GM23248 (cell line): ENCODE results near the gene SIRT7. TPM values are rescaled to one million over a fixed set of nuclear protein-coding genes. Genes with fewer than 3 reads are reported as not detected.

ENCODE experiments used
- DNase-seq: peaks from one replicate; pipeline ENCODE4 v3.0.0-alpha.2; 2015
- H2AFZ ChIP-seq: fragments of 200-600 bp; sonication (generic); 2 replicates; pipeline ENCODE4 v1.6.1; 2016; ENCODE audit warnings: antibody characterized with exemption
- H3F3A ChIP-seq: fragments of 200-600 bp; sonication (generic); 2 replicates; pipeline ENCODE4 v1.6.1; 2016; ENCODE audit warnings: mild to moderate bottlenecking, antibody characterized with exemption, mixed run types; ENCODE audit not compliant: insufficient read depth
- H3K27ac ChIP-seq: fragments of 200-600 bp; sonication (generic); 2 replicates; pipeline ENCODE4 v1.5.1; 2016; ENCODE audit warnings: mild to moderate bottlenecking
- H3K27me3 ChIP-seq: fragments of 200-600 bp; sonication (generic); replicated peaks from 2 replicates; pipeline ENCODE4 v1.6.1; 2016; ENCODE audit warnings: mild to moderate bottlenecking; ENCODE audit not compliant: insufficient read depth
- H3K36me3 ChIP-seq: fragments of 200-600 bp; sonication (generic); 2 replicates; pipeline ENCODE4 v1.6.1; 2016; ENCODE audit warnings: low read depth, mild to moderate bottlenecking
- H3K4me1 ChIP-seq: fragments of 200-600 bp; sonication (generic); 2 replicates; pipeline ENCODE4 v1.6.1; 2016; ENCODE audit warnings: mild to moderate bottlenecking; ENCODE audit not compliant: insufficient read depth
- H3K4me2 ChIP-seq: fragments of 200-600 bp; sonication (generic); one replicate; pipeline ENCODE4 v1.6.1; 2016; ENCODE audit warnings: mild to moderate bottlenecking; ENCODE audit not compliant: unreplicated experiment
- H3K4me3 ChIP-seq: fragments of 200-600 bp; sonication (generic); 2 replicates; pipeline ENCODE4 v1.5.1; 2016; ENCODE audit warnings: mild to moderate bottlenecking
- H3K79me2 ChIP-seq: fragments of 200-600 bp; sonication (generic); 2 replicates; pipeline ENCODE4 v1.6.1; 2016; ENCODE audit warnings: mild to moderate bottlenecking; ENCODE audit not compliant: insufficient read depth
- H3K9ac ChIP-seq: fragments of 200-600 bp; sonication (generic); 2 replicates; pipeline ENCODE4 v1.6.1; 2016; ENCODE audit warnings: mild to moderate bottlenecking
- H3K9me2 ChIP-seq: fragments of 200-600 bp; sonication (generic); 2 replicates; pipeline ENCODE4 v1.6.1; 2016; ENCODE audit warnings: mixed run types, mild to moderate bottlenecking, moderate library complexity; ENCODE audit not compliant: insufficient read depth
- H3K9me3 ChIP-seq: fragments of 200-600 bp; sonication (generic); one replicate; pipeline ENCODE4 v1.6.1; 2017; ENCODE audit warnings: low read depth
- H4K20me1 ChIP-seq: fragments of 200-600 bp; sonication (generic); 2 replicates; pipeline ENCODE4 v1.6.0; 2016; ENCODE audit not compliant: insufficient read depth
- EZH2 ChIP-seq: fragments of 200-600 bp; sonication (generic); IDR thresholded peaks from 2 replicates; pipeline ENCODE4 v1.6.1; 2018; ENCODE audit warnings: antibody characterized with exemption, mild to moderate bottlenecking; ENCODE audit not compliant: insufficient read depth, poor library complexity, severe bottlenecking
- EZH2phosphoT487 ChIP-seq: fragments of 200-600 bp; sonication (generic); IDR thresholded peaks from 2 replicates; pipeline ENCODE4 v1.6.1; 2018; ENCODE audit warnings: antibody characterized with exemption, moderate library complexity, mild to moderate bottlenecking, low read depth; ENCODE audit not compliant: insufficient read depth
- WGBS, 2 experiments: methylation state at CpG; one replicate each; pipeline ENCODE4 v1.1.6; 2015 to 2017; ENCODE audit warnings: low lambda C conversion rate in 2 of 2, low coverage in 1 of 2; ENCODE audit errors: missing lambda C conversion rate in 2 of 2; 5-methylcytosine and 5-hydroxymethylcytosine counted together
- in situ Hi-C: fragments of 300-500 bp; cut with MboI; formaldehyde crosslinking; loops from 2 replicates; pipeline ENCODE4 v1.15.0; 2020
- polyA plus RNA-seq: library from polyadenylated mRNA; unstranded; fragments of >200 nt; fragmentation: Nextera tagmentation; extraction: Ambion mirVana; gene quantifications from 2 replicates; pipeline ENCODE4 v1.2.1, GENCODE V29; 2016
- total RNA-seq: library from RNA; depleted of rRNA; stranded (reverse); fragments of >200 nt; shearing (Covaris generic); gene quantifications from 2 replicates; pipeline ENCODE4 v1.2.3, GENCODE V29; 2014

Gene SIRT7
- total and polyA plus RNA-seq, 2 experiments from 2014 or later = 11.4 to 13.1 TPM

DNA sequence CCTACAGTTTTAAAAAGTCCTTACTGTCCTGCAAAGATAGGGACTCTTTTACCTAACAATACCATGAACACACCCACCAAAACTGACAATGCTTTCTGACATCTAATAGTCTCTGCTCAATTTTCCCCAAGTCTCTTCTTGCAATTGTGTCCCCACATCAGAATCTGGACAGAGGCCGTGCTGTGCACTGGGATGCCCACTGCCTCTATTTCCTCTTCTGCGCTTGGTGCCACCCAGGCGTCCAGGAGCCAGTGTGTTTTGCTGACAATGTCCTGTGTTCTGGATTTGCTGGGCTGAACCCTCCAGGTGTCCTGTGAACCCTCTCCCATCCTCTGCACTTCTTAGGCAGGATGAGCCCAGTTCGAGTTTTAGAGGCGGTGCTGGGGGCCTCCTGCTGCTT is 40.4 kb downstream of the SIRT7 start:
- H2AFZ ChIP-seq = no peak overlapping the region
- 95 to 100% methylated on average over 5 of the region's 5 CpGs for WGBS, 2 experiments

DNA sequence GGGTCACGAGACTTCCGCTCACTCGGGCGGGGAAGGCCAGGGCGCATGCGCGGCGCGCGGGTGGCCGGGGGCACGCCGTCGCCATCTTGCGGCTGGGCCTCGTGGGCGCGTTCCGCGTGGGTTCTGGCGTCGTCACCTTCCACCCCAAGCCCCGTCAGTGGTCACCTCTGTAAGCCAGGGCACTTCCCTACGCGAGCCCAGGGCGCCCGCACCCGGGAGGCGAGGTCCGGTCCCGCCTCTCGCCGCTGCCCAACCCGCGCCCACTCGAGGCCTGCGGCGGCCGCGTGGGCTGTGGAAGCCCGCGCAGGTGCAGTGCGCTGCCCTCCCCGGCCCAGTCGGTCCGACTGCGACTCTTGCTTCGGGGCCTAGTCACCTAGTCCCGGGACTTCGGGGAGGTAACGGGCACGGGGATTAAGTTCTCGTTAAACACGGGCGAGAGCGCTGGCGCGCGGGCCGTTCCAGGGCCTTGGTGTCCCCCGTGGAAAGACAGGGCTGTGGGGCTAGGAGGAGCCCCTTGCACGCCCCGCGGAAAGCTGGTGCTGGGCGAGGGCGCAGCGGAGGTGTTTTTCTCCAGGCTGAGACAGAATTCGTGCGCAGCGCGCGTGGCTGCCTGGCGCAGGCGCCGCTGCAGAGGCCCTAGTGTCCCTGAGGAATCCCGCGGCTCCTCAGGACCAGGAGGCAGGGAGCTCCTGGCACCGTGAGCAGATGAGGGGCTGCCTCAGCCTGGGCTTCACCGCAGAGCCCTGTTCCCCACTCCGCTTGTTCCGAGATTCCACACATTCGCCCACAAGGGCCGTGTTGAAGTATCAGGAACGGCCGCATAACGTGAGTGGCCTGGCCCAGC is 46.4 kb downstream of the SIRT7 start:
- Histone ChIP-seq H3K27me3 (no peaks in the 10 kb centered on the region), H3F3A (peaks cover 20% of the 10 kb centered on the region), H3K4me3 (peak overlapping the region; percentile 86), H4K20me1 (no peaks in the 10 kb centered on the region), H3K36me3 (no peaks in the 10 kb centered on the region), H2AFZ (peak overlapping the region; percentile 75), H3K9me3 (no peaks in the 10 kb centered on the region), H3K27ac (peak overlapping the region; percentile 90), H3K4me2 (peak overlapping the region; percentile 78), H3K9ac (peak overlapping the region; percentile 96), H3K79me2 (peaks cover 43% of the 10 kb centered on the region), H3K9me2 (no peaks in the 10 kb centered on the region), H3K4me1 (peaks cover 5% of the 10 kb centered on the region)
- no peak for TF ChIP-seq EZH2phosphoT487
- TF ChIP-seq EZH2 = no peak
- 1 to 2% methylated on average over 65 to 85 of the region's 86 CpGs for WGBS, 2 experiments
- peak; percentile 95 for DNase-seq
- in situ Hi-C loops = no loop called here

More for the DNA sequence above, 40.4 kb downstream of the SIRT7 start:
- no peak overlapping the region for H3K9ac ChIP-seq
- no peak overlapping the region for H3K27ac ChIP-seq
- in situ Hi-C loops = no loop called here
- H4K20me1 ChIP-seq = no peaks in the 10 kb centered on the region
- peaks cover 22% of the 10 kb centered on the region for H3F3A ChIP-seq
- H3K4me3 ChIP-seq = no peak overlapping the region
- no peaks in the 10 kb centered on the region for H3K9me2 ChIP-seq
- no peak overlapping the region for H3K4me2 ChIP-seq
- peaks cover 8% of the 10 kb centered on the region for H3K36me3 ChIP-seq
- DNase-seq = no peak
- H3K27me3 ChIP-seq = no peaks in the 10 kb centered on the region
- no peak for TF ChIP-seq EZH2
- TF ChIP-seq EZH2phosphoT487 = no peak
- peaks cover 23% of the 10 kb centered on the region for H3K79me2 ChIP-seq
- no peaks in the 10 kb centered on the region for H3K9me3 ChIP-seq
- H3K4me1 ChIP-seq = peaks cover under 1% of the 10 kb centered on the region; the same call in 1 of the 2 replicates

DNA sequence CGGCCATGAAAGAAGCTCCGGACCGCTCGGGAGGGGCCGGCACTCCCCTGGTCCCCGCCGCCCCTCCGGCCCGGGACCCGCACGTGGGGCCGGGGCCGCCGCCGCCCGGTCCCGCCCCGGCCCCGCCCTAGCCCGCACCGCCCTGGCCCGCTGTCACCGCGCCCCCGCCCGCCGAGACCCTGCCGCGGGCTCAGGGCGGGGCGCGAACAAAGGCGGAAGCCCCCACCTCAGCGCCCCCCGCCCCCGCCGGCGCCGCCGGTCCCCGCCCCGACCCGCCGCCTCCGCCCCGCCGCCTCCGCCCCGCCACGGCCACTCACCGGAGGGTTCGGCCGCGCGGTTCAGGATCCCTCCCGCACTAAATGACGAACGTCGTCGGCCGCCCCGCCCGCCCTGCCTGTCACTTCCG is 47.0 kb downstream of the SIRT7 start, which contains the start of gene ARHGDIA:
TSS of gene ARHGDIA (minus strand) at position 357 of the 406 bp plus-strand sequence. CDS start 1,407 bp downstream, outside the sequence.
- Histone ChIP-seq H2AFZ (peak within 1 kb of the TSS; percentile 75), H3K4me3 (peak within 1 kb of the TSS; percentile 94), H3K9me3 (no peaks in the 10 kb centered on the region), H3K79me2 (peaks cover 47% of the 10 kb centered on the region), H3K9ac (peak within 1 kb of the TSS; percentile 98), H4K20me1 (no peaks in the 10 kb centered on the region), H3K27me3 (no peaks in the 10 kb centered on the region), H3K4me2 (peak within 1 kb of the TSS; percentile 95), H3K27ac (peak within 1 kb of the TSS; percentile 90), H3K9me2 (no peaks in the 10 kb centered on the region), H3F3A (peaks cover 26% of the 10 kb centered on the region), H3K36me3 (no peaks in the 10 kb centered on the region), H3K4me1 (peaks cover 5% of the 10 kb centered on the region)
- in situ Hi-C loops = no loop called here
- WGBS, 2 experiments = 1% methylated on average over 29 of the region's 64 CpGs; no CpG with 5 or more reads in 1 of the 2 experiments
- TF ChIP-seq EZH2 (no peak), EZH2phosphoT487 (no peak)
- DNase-seq = no peak

DNA sequence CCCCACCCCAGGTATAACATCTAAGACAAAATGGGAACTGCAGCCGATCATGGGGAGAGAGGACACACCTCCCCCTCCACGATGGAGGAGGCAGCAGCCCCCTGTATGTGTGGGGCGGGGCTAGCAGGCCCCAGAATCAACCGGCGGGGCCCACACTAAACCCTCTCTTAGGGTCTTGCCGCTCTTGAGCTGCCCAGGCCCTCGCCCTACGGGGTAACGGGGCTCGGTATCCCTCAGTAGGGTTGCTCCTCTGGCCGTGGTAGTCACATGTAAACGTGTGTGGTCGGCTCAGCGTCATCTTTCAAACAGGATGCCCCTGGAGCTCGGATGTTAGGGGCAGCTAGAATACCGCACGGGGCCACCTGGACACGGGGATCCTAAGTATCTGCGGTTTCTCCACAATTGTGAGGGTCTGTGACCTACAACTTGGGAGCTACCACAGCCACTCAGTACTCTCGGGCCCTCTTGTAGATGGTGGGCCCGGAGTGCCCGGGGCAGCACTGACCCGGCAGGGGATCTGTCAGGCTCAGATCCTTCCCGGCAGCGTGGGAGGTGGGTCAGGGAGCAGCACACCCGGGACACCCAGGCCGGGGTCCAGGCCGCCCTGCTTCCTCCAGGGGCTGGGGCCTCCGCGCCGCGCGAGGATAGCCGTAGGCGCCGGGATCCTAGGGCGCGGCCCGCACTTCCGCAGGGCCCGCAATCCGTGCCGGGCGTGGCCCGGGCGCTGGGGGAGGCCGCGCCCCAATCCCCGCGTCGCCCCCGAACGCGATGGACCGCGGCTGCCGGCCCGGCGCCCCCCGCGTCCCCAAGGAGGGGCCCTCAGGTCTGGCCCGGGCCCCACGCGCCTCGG is 47.6 kb downstream of the SIRT7 start:
- Histone ChIP-seq H2AFZ (no peak overlapping the region), H3K9me3 (no peaks in the 10 kb centered on the region), H4K20me1 (no peaks in the 10 kb centered on the region), H3K27ac (peak overlapping the region; percentile 90), H3F3A (peaks cover 31% of the 10 kb centered on the region), H3K27me3 (no peaks in the 10 kb centered on the region), H3K9ac (peak overlapping the region; percentile 98), H3K4me2 (peak overlapping the region; percentile 95), H3K4me1 (peaks cover 5% of the 10 kb centered on the region), H3K9me2 (no peaks in the 10 kb centered on the region), H3K79me2 (peaks cover 53% of the 10 kb centered on the region), H3K36me3 (no peaks in the 10 kb centered on the region), H3K4me3 (peak overlapping the region; percentile 94)
- peak; percentile 82 for DNase-seq
- in situ Hi-C loops = no loop called here
- TF ChIP-seq EZH2phosphoT487 = no peak
- TF ChIP-seq EZH2 = no peak
- WGBS, 2 experiments = 2% methylated on average over 44 to 57 of the region's 65 CpGs
